GM08714 (cell line): ENCODE results near the gene C9orf72.

Experiments used
- H3K4me3 ChIP-seq: fragments of 200-500 bp; sonication (Bioruptor generic); 2 replicates; pipeline ENCODE4 v1.5.1; 2014; ENCODE audit warnings: mild to moderate bottlenecking, low read length, inconsistent platforms
- ZNF274 ChIP-seq: IDR thresholded peaks from 2 replicates; pipeline ENCODE4 v1.6.1; 2012; ENCODE audit warnings: mild to moderate bottlenecking, low read depth, low read length

The C9orf72 gene

GRCh38 chr9:27497883-27498417 is 75.3 kb downstream of the C9orf72 start:
- no peak for TF ChIP-seq ZNF274
- H3K4me3 ChIP-seq, result no peak overlapping the region
